A549 treated with ZK216348 at 1 μM for 4 hours (cell line): ENCODE measurements around the gene DCLK2. TPM values are rescaled to one million over a fixed set of nuclear protein-coding genes. Genes with fewer than 3 reads are reported as not detected.

ENCODE experiments used
- total RNA-seq: library from RNA; stranded (reverse); fragments of 200-300 nt; extraction: Qiagen RNA extraction; gene quantifications from 5 replicates; pipeline ENCODE4 v1.2.3, GENCODE V29; 2022; ENCODE audit warnings: low read depth

The DCLK2 gene
- 8.2 to 10.3 TPM (median 9.8 TPM) in 5 replicates for total RNA-seq

GRCh38 chr4:150078041-150078578 lies at the start of gene DCLK2:
DCLK2 (plus strand) TSS chr4:150078445; CDS start chr4:150079028, 583 bp downstream.

